GM19238 (cell line): Measurements from ENCODE around the gene SOX15.

ENCODE experiments used
- DNase-seq: peaks from one replicate; pipeline ENCODE4 v3.0.0; 2011; ENCODE audit warnings: low spot score; ENCODE audit not compliant: insufficient read length

SOX15 gene

DNA sequence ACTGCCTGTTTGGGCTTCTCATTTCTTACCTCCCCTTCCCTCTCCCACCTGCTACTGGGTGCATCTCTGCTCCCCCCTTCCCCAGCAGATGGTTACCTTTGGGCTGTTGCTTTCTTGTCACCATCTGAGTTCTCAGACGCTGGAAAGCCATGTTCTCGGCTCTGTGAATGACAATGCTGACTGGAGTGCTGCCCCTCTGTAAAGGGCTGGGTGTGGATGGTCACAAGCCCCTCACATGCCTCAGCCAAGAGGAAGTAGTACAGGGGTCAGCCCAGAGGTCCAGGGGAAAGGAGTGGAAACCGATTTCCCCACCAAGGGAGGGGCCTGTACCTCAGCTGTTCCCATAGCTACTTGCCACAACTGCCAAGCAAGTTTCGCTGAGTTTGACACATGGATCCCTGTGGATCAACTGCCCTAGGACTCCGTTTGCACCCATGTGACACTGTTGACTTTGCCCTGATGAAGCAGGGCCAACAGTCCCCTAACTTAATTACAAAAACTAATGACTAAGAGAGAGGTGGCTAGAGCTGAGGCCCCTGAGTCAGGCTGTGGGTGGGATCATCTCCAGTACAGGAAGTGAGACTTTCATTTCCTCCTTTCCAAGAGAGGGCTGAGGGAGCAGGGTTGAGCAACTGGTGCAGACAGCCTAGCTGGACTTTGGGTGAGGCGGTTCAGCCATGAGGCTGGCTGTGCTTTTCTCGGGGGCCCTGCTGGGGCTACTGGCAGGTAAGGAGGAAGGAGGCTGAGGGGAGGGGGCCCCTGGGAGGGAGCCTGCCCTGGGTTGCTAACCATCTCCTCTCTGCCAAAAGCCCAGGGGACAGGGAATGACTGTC is 10.7 kb downstream of the SOX15 start, which contains the start of gene CD68:
Gene CD68, plus strand, starts transcription at position 638 of the 833 bp plus-strand sequence. Its CDS starts 40 bp downstream, at position 678.
- DNase-seq, result peak; percentile 66

DNA sequence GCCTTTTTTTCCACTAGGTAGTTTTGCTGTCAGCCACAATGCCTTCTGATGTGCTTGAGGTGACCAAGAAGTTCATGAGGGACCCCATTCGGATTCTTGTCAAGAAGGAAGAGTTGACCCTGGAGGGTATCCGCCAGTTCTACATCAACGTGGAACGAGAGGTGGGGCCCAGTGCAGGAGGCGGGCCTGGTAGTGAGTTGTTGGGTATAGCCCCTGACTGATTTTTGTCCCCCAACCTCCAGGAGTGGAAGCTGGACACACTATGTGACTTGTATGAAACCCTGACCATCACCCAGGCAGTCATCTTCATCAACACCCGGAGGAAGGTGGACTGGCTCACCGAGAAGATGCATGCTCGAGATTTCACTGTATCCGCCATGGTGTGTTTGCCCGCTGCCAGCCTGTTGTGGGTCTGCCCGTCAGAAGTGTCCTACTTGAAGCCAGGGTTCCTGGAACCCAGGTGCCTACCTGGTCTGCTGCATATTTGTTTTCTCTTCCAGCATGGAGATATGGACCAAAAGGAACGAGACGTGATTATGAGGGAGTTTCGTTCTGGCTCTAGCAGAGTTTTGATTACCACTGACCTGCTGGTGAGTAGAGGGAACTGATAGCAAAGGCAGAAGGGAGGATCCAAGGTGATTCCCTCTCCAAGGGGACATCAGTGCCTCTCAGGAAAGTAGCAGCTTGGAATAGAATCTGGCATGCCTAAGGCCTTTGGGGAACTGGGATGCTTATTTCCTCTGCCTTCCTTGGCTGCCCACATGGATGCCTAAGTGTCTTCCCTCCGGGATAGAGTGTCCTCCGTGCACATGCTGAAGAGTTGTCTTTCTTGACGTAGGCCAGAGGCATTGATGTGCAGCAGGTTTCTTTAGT is 12.3 kb downstream of the SOX15 start:
- no peak for DNase-seq

DNA sequence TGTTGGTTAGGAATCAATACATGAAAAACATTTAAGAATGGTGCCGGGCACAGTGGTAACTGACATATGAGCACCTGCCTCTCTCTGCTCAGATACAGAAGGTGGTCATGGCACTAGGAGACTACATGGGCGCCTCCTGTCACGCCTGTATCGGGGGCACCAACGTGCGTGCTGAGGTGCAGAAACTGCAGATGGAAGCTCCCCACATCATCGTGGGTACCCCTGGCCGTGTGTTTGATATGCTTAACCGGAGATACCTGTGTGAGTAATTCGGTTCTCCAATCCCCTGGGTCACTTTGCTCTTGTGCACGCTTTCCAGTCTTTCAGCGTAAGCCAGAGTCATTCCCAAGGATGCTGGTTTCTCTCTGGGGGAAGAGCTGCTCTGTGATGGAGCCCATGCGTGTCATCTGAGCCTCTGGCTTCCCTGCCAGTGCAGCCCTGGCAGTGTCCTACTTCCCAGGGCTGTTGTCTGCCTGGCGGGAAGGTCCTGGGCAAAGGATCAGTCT is 13.4 kb downstream of the SOX15 start:
- no peak for DNase-seq

DNA sequence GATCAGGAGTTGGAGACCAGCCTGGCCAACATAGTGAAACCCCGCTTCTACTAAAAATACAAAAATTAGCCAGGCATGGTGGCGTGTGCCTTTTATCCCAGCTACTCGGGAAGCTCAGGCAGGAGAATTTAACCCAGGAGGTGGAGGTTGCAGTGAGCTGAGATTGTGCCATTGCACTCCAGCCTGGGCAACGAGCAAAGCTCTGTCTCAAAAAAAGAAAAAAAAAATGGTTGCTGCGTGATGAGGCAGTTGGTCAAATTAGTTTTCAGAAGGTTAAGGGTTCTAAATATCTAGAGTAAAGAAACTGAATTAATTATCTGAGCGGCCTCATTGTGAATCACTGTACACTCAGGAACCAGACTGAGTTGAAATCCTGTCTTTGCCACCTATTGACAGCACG is 13.9 kb downstream of the SOX15 start:
- DNase-seq, result no peak

DNA sequence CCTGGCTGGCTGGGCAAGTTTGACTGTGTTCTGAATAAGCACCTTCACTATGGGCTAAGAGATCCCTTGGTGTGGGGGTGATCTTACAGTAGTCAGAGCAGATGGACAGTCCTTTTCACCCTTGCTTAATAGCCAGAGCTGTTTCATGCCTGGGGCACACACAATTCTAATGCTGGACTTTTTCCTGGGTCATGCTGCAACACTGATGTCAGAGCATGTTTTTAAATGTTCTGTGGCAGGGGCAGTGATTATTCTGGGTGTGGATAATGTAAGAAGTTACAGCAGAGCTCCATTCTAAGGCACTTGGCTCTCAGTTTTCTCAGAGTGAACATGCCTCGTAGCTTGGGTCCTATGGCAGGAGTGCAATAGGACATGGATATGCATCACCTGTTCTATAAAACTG is 14.4 kb downstream of the SOX15 start:
- no peak for DNase-seq

DNA sequence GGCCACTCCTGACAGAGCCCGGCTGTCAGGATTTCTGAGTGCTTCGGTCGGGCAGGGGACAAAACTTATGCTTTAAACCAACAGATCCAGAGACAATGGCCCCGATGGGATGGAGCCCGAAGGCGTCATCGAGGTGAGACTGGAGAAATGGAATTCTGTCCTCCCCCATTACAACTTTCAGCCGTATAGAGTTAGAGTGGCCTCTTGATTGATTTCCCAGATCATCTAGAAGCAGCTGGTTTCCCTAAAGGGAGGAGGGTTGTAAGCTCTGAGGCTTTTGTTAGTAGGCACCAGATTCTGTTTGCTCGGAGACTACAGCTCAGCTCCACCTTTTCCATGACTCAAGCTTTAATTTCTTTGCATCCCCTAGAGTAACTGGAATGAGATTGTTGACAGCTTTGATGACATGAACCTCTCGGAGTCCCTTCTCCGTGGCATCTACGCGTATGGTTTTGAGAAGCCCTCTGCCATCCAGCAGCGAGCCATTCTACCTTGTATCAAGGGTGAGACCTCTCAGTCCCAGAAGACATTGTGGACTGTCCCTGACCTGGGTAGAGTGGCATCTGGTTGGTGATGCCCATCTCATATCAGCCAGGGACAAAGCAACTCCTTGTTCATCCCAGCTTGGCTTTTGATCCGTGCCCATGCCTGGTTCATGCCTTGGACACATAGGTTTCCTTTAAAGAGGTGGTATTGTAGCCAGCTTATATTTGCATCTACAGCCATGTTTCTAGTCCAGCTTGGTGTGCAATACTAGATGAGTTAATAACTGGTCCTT is 15.5 kb downstream of the SOX15 start:
- DNase-seq, result no peak

DNA sequence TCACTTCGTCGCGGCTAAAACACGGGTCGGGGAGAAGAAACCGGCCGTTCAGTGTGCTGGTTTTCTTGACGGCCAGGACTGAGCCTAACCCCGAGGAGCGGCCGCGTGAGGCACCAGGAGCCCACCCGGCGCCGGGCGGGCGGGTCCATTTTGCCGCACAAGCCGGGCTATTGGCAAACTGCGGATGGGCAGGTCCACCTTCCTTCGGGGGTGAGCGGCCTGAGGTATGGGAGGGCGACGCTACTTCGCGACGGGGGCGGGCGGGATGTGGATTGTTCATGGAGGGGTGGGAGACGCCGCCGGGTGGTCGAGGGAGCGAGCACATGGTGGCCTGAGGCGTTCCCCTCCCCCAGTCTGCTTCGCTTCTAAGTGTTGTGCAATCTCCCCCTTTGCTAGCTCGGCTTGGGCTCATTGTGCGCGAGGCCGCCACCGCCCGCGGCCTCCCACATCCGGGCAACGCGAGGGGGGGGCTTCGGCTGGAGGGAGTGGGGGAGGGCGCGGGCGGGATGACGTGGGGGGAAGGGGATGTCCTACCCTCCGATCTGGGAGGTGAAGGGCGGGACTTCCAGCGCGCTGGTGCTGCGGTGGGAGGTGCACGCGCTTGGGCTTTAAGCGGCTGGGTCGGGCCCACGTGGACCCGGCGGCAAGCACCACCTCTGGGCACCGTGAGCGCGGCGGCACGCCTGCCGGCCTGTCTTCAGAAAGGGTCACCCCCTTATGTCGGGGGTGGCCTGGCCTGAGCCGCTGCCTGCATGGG is 16.4 kb downstream of the SOX15 start:
- DNase-seq, result peak; percentile 85

DNA sequence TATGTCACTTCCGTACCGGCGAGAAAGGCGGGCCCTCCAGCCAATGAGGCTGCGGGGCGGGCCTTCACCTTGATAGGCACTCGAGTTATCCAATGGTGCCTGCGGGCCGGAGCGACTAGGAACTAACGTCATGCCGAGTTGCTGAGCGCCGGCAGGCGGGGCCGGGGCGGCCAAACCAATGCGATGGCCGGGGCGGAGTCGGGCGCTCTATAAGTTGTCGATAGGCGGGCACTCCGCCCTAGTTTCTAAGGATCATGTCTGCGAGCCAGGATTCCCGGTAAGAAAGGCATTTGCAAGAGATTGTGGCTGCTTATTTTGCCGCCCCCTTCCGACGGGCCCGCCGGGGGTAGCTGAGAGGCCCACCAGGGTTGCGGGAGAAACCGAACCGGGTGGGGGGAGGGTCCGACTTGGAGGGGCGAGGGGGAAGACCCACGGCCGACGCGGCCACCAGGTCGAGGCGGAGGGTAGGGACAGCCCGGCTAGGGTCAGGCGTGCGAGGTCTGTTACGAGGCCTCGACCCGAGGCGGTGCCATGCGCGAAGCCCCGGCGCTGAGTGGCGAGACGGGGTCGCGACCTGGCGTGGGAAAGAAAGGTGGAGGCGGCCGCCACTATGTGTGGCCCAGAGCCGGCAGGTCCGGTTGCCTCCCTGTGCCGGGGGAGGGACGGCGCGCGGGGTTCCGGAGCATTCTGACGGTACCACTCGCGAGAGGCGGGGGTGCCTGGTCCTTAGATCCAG is 17.1 kb downstream of the SOX15 start:
- DNase-seq, result peak; percentile 98

DNA sequence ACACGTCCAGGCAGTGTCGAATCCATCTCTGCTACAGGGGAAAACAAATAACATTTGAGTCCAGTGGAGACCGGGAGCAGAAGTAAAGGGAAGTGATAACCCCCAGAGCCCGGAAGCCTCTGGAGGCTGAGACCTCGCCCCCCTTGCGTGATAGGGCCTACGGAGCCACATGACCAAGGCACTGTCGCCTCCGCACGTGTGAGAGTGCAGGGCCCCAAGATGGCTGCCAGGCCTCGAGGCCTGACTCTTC is 17.6 kb downstream of the SOX15 start:
- DNase-seq, result no peak

DNA sequence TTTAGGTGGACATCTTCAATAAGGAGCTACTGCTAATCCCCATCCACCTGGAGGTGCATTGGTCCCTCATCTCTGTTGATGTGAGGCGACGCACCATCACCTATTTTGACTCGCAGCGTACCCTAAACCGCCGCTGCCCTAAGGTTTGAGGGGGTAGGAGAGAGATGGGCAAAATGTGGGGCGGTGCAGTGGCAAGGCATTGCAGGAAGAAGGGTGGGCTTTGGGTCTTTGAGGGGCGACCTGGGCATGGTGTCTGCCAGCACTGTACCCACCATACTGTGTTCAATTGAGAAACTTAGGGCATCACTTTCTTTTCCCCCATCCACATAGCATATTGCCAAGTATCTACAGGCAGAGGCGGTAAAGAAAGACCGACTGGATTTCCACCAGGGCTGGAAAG is 19.5 kb downstream of the SOX15 start:
- DNase-seq, result no peak

DNA sequence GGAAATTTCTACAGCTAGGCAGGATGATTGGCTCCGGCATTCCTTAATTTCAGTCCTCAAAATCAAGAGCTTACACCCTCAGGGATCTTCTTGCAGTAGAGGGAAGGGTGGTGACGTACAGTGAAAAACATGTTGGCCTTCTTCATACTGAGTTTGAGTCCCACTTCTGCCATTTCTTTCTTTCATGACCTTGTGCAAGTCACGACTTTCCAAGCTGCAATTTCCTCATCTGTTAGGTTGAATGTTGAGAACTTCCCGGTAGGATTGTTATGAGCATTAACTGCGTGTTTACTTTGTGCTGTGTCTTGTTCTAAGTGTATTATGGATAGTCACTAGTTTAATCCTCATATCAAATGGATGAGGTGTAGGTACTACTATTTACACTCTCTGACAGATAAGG is 20.3 kb downstream of the SOX15 start:
- DNase-seq, result no peak

DNA sequence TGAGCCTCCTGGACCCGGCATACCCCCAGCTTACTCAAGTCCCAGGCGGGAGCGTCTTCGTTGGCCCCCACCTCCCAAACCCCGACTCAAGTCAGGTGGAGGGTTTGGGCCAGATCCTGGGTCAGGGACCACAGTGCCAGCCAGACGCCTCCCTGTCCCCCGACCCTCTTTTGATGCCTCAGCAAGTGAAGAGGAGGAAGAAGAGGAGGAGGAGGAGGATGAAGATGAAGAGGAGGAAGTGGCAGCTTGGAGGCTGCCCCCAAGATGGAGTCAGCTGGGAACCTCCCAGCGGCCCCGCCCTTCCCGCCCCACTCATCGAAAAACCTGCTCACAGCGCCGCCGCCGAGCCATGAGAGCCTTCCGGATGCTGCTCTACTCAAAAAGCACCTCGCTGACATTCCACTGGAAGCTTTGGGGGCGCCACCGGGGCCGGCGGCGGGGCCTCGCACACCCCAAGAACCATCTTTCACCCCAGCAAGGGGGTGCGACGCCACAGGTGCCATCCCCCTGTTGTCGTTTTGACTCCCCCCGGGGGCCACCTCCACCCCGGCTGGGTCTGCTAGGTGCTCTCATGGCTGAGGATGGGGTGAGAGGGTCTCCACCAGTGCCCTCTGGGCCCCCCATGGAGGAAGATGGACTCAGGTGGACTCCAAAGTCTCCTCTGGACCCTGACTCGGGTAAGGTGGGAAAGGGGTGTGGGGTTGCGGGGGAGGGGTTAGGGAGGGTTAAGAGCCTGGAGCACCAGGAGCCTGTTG is 26.6 kb downstream of the SOX15 start:
- no peak for DNase-seq

DNA sequence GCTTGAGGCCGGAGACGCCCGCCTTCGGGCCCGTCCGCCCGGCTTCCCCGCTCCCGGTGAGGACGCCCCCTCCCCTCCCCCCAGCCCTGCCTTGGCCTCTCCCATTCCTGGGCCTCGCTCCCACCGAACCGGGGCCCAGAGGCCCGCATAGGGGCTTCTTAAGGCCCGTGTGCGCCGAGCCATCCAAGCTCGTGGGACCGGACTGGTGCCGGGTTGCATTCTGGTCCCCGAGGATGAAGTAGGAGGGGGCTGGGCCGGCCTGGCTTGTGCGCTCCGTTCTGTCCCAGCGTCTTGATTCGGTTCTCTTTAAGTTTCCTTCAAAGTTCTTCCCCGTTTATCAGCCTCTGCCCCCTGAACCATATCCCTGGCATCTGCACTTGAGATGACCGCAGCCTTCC is 27.7 kb downstream of the SOX15 start:
- DNase-seq, result no peak

DNA sequence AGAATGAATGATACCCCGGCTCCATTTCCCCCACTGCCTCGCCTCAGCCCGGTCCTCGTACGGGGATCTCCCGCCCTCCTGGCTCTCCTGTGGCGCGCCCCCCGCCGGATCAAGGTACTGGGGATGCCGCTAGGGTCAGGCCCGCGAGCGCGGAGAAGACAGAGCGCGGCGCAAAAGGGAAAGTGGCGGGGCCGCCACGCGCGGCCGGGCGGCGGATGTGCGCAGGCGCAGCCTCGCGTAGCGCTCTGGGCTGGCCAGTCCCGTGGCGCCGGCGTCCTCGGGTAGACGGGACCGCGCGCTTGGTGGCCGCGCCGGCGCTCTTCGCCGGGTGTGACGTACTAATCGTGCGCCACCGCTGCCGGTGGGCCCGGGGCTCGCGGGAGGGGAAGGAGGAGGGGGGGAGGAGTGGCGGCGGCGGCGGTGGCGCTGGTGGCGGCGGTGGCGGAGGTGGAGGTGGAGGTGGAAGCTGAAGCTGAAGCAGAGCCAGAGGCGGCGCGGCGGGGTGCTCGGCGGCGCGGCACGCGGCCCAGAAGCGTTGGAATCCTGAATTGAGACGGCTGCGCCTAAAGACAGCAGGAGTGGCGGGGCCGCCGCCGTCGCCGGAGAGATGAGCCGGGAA is 28.2 kb downstream of the SOX15 start, which contains the start of gene SENP3:
Gene SENP3, plus strand, starts transcription at position 331 of the 619 bp plus-strand sequence. CDS start 1,158 bp downstream, outside the sequence.
- DNase-seq, result peak; percentile 96

DNA sequence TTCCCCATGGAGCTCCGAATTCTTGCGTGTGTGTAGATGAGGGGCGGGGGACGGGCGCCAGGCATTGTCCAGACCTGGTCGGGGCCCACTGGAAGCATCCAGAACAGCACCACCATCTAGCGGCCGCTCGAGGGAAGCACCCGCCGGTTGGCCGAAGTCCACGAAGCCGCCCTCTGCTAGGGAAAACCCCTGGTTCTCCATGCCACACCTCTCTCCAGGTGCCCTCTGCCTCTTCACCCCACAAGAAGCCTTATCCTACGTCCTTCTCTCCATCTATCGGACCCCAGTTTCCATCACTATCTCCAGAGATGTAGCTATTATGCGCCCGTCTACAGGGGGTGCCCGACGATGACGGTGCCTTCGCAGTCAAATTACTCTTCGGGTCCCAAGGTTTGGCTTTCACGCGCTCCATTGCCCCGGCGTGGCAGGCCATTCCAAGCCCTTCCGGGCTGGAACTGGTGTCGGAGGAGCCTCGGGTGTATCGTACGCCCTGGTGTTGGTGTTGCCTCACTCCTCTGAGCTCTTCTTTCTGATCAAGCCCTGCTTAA is 28.8 kb downstream of the SOX15 start:
- peak; percentile 89 for DNase-seq

DNA sequence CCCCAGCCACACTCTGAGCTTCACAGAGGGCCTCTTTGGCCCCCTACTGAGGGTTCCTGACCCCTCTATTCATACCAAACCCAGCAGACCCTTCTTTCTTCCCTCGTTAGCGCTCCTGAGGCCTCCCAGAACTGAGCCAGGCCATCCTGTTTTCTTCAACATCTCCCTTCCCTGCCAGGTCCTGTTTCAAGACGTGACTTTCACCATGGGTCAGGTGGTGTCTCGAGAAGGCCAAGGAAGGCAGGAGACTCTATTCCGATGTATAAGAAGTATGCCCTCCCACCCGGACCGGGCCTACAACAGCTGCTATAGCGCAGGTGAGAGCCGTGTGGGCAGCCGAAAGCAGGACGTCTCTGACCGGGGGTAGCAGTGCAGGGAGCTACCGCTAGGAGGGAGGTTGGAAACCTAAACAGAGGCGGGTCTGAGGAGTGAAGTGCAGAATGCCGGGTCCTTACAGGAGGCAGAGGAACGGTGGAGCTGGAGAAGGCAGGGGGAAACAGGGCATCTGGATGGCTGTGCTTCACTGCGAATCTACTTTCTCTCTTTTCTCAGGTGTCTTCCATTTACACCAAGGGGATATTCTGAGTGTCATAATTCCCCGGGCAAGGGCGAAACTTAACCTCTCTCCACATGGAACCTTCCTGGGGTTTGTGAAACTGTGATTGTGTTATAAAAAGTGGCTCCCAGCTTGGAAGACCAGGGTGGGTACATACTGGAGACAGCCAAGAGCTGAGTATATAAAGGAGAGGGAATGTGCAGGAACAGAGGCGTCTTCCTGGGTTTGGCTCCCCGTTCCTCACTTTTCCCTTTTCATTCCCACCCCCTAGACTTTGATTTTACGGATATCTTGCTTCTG is 29.5 kb downstream of the SOX15 start:
- no peak for DNase-seq

DNA sequence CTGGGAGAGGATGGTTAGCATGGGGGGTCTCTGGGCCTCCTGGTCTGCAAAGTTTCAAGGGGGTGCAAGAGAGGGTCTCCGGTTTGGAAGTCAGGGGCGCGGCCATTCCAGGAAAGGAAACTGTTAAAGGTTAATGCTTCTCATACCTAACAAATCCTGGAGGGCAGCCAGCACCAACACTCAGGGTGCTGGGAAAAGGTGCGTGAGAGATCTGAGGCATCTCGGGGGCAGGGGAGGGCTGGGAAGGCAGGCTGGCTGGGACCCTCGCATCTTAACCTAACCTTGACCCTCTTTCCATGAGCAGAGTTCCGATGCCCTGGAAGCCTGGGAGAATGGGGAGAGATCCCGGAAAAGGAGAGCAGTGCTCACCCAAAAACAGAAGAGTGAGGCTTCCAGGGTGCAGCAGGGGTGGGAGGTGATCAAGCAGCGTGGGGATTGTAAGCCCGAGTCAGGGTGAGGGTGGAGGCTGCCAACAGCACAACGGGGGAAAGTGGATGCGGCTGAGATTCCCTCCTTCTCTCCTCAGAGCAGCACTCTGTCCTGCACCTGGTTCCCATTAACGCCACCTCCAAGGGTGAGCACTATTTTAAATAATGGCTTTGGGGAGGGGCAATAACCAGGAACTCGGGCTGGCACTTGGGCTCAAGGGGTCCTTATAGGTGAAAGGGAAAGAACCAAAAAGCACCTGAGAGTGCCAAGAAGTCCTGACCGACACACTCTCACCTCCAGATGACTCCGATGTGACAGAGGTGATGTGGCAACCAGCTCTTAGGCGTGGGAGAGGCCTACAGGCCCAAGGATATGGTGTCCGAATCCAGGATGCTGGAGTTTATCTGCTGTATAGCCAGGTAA is 30.3 kb downstream of the SOX15 start:
- DNase-seq, result no peak
